Measurements from ENCODE around the gene DSCAML1. TPM values are rescaled to one million over a fixed set of nuclear protein-coding genes. Genes with fewer than 3 reads are reported as not detected.

DSCAML1 gene
- total and polyA plus RNA-seq, 2 of the 8 experiments (the other 6 are each of a cell fraction or from before 2014, with no cell fraction given) = 0.19 to 0.24 TPM

DNA sequence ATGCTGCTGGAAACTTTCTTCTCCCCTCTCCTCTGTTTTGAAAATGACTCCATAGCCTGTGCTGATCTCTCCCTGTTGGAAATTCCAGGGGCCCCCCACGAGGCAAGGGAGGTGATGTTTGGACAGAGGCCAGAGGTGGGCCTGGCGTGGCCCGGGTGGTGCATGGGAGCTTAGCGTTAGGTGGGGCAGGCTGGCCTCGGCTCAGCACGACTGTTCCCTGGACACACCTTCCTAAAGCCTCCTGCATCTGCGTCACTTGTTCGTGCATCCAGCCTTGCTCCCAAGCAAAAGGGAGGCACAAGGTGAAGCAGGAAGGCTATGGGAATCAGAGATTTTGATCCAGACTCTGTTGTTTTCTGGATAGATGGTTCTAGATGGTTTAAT lies 334.2 kb downstream of the DSCAML1 start (continued):
- no peak for TF ChIP-seq SP2 (IDR thresholded peaks at IDR 0.05; ENCODE audit: low read length)
- TF ChIP-seq MAX (IDR thresholded peaks at IDR 0.05) = no peak
- TF ChIP-seq GTF2F1 (IDR thresholded peaks at IDR 0.05; ENCODE audit: borderline replicate concordance, low read depth, low read length) = no peak
- TF ChIP-seq CHD2 (IDR thresholded peaks at IDR 0.05; ENCODE audit: low read length) = no peak
- TF ChIP-seq HDAC6 (IDR thresholded peaks at IDR 0.05; ENCODE audit: low read depth, low read length) = no peak

Data from H1 (cell line).